Ishikawa (cell line): ENCODE data around the gene TTC34.

Experiments used
- CEBPB ChIP-seq: IDR thresholded peaks from 2 replicates; pipeline ENCODE4 v1.6.1; 2012
- CREB1 ChIP-seq: IDR thresholded peaks from 2 replicates; pipeline ENCODE4 v1.6.1; 2012; ENCODE audit warnings: low read depth
- EGR1 ChIP-seq: IDR thresholded peaks from 2 replicates; pipeline ENCODE4 v1.6.1; 2012
- EP300 ChIP-seq: IDR thresholded peaks from 2 replicates; pipeline ENCODE4 v1.6.1; 2012; ENCODE audit warnings: borderline replicate concordance
- FOXM1 ChIP-seq: IDR thresholded peaks from 2 replicates; pipeline ENCODE4 v1.6.1; 2012; ENCODE audit warnings: low read depth, borderline replicate concordance
- NFIC ChIP-seq: IDR thresholded peaks from 2 replicates; pipeline ENCODE4 v1.6.1; 2012
- RAD21 ChIP-seq: IDR thresholded peaks from 2 replicates; pipeline ENCODE4 v1.6.1; 2012; ENCODE audit warnings: low read depth
- TAF1 ChIP-seq: IDR thresholded peaks from 2 replicates; pipeline ENCODE4 v1.6.1; 2012; ENCODE audit warnings: low read depth, mild to moderate bottlenecking
- TCF12 ChIP-seq: IDR thresholded peaks from 2 replicates; pipeline ENCODE4 v1.6.1; 2012; ENCODE audit warnings: low read depth
- TEAD4 ChIP-seq: IDR thresholded peaks from 2 replicates; pipeline ENCODE4 v1.6.1; 2012
- YY1 ChIP-seq: IDR thresholded peaks from 2 replicates; pipeline ENCODE4 v1.6.1; 2012; ENCODE audit warnings: low read depth
- ZBTB7A ChIP-seq: IDR thresholded peaks from 2 replicates; pipeline ENCODE4 v1.6.1; 2012; ENCODE audit warnings: low read depth
- TF ChIP-seq, protein P1 (sequence below): IDR thresholded peaks from 2 replicates; pipeline ENCODE4 v1.6.1; 2012; ENCODE audit warnings: low read depth, mild to moderate bottlenecking
- TF ChIP-seq, protein P2 (sequence below): IDR thresholded peaks from 2 replicates; pipeline ENCODE4 v1.6.1; 2012
- TF ChIP-seq, protein P3 (sequence below): IDR thresholded peaks from 2 replicates; pipeline ENCODE4 v1.6.1; 2012

Gene TTC34

DNA sequence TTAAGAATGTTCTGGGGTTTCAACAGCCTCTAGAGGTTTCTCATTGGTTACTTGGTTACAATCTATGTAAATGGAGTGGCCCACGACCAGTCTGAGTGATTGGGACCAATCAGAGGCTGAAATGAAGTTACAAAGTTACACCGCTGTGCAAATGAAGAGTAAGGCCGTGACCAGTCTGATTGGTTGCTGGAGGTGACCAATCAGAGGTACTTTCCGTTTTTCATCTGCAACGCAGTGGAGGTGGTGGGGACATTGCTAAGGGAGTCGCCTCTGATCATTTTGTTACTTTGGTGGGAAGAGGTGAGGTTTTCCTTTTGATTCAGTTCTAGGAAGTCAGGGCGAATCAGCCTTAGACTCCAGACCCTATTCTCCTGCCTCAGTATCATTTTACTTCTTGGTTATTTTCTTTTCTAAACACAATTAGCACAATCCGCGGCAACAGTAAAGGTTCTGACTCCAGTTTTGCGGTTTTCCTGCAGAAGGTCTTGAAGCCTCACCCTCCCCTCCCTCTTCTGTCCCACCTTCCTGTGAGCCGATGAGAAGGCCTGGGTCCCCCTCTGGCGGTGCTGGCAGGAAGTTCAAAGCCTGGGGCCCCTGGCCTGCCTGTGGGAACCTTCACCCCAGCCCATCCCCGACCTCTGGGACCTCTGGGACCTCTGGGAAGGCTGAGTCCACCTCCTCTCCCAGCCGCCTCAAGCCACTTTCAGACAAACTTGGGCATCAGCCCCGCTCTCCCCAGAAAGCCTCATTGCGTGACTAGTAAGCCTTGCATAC, 38.7 kb upstream of the TTC34 start:
- TF ChIP-seq TEAD4 (no peak), RAD21 (no peak), EP300 (no peak), CEBPB (no peak), EGR1 (no peak)
- TF ChIP-seq, protein P1, sequence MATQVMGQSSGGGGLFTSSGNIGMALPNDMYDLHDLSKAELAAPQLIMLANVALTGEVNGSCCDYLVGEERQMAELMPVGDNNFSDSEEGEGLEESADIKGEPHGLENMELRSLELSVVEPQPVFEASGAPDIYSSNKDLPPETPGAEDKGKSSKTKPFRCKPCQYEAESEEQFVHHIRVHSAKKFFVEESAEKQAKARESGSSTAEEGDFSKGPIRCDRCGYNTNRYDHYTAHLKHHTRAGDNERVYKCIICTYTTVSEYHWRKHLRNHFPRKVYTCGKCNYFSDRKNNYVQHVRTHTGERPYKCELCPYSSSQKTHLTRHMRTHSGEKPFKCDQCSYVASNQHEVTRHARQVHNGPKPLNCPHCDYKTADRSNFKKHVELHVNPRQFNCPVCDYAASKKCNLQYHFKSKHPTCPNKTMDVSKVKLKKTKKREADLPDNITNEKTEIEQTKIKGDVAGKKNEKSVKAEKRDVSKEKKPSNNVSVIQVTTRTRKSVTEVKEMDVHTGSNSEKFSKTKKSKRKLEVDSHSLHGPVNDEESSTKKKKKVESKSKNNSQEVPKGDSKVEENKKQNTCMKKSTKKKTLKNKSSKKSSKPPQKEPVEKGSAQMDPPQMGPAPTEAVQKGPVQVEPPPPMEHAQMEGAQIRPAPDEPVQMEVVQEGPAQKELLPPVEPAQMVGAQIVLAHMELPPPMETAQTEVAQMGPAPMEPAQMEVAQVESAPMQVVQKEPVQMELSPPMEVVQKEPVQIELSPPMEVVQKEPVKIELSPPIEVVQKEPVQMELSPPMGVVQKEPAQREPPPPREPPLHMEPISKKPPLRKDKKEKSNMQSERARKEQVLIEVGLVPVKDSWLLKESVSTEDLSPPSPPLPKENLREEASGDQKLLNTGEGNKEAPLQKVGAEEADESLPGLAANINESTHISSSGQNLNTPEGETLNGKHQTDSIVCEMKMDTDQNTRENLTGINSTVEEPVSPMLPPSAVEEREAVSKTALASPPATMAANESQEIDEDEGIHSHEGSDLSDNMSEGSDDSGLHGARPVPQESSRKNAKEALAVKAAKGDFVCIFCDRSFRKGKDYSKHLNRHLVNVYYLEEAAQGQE: no peak

DNA sequence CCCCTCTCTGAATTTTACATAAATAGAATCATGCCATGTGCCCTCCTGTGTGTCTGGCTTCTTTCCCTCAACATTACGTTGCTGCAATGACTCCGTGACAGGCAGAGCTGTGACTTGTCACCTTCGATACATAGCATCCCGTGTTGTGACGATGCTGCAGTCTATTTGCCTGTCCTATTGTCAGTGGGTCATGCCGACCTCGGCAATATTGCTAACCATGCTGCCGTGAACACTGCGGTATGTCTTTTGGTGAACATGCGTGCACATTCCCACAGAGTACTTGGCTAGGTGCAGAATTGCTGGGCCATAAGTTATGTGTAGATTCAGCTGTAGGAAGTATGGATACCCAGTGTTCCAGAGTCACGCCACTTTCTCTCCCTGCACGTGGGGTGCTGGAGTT, 36.3 kb upstream of the TTC34 start:
- TF ChIP-seq TCF12: no peak
- TF ChIP-seq, protein P1: no peak
- no peak for TF ChIP-seq RAD21
- no peak for TF ChIP-seq ZBTB7A
- TF ChIP-seq EP300: no peak
- no peak for TF ChIP-seq FOXM1
- TF ChIP-seq, protein P2, sequence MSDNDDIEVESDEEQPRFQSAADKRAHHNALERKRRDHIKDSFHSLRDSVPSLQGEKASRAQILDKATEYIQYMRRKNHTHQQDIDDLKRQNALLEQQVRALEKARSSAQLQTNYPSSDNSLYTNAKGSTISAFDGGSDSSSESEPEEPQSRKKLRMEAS: no peak
- no peak for TF ChIP-seq CREB1
- TF ChIP-seq YY1: no peak
- TF ChIP-seq NFIC: no peak
- no peak for TF ChIP-seq TAF1
- no peak for TF ChIP-seq TEAD4

DNA sequence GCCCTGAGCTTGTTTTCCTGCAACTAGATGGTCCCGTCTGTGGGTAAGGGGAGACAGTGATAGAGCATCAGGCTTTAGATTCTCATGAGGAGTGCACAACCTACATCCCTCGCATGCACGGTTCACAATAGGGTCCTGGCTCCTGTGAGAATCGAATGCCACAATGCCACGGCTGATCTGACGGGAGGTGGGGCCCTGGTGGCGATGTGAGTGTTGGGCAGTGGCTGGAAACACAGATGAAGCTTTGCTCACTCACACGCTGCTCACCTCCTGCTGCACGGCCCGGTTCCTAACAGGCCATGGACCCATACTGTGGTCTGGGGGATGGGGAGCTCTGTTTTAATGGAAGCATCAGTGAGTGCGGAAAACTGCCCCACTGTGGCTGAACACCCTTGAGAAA, 35.8 kb upstream of the TTC34 start:
- TF ChIP-seq, protein P3, sequence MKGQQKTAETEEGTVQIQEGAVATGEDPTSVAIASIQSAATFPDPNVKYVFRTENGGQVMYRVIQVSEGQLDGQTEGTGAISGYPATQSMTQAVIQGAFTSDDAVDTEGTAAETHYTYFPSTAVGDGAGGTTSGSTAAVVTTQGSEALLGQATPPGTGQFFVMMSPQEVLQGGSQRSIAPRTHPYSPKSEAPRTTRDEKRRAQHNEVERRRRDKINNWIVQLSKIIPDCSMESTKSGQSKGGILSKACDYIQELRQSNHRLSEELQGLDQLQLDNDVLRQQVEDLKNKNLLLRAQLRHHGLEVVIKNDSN: no peak
- TF ChIP-seq, protein P2: no peak
- no peak for TF ChIP-seq CREB1

DNA sequence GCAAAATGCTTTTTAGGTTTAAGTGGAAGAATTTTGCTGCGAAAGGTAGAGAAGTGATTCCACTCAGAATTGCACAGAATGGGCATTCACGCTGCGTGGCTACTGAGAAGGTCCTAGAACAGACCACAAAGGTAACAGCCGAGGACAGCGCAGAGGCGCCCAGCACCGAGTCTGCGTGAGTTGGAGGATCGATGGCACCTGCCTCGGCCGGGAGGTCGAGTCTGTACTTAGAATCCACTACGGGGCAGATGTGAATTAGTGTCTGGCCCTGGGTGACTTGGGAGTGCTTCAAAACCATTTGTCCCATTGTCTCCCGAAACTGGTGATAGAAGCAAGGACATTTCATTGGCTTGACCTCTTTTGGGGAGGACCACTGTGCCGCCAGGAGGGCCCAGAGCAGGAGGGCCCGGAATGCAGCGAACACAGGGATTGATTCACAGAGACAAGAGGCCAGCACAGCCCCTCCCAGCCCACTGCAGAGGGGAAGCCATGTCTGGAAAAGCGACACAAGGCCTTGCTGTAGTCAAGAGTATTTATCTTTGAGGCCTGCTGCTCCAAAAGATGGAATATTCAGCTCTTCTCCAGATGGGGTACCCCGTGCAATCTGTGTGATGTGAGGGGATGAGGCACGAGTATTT, 35.0 kb upstream of the TTC34 start:
- TF ChIP-seq TEAD4 (no peak), EGR1 (no peak), EP300 (no peak), NFIC (no peak), ZBTB7A (no peak), TCF12 (no peak), FOXM1 (no peak), CREB1 (no peak), CEBPB (no peak)
- TF ChIP-seq, protein P1: no peak
- TF ChIP-seq, protein P3: no peak
- TF ChIP-seq, protein P2: no peak
